ENCODE measurements around the gene TXNDC16.
A peak's percentile ranks its signal among the peaks of the same experiment; 100 is the strongest.

The TXNDC16 gene

DNA sequence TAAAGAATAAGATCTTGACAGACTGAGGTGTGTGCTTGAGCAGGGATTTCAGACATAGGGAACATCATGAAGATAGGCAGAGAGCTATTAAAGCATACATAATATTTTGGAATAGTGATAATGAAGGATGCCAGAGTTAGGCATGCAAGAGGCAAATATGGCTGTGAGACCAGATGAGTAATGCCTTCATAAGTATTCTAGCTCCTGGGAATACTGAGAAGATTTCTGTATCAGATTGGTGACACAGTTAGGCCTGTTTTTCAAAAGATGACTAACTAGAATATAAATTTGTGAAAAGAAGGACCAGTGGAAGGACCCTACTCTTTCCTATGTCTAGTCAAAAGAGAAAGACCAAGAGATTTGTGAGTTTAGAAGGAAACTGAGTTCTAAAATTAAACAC lies 108.8 kb downstream of the TXNDC16 start:
- H3K4me3 Mint-ChIP-seq, result no peak overlapping the region
- H3K9me3 Mint-ChIP-seq, result peaks cover 11% of the 10 kb centered on the region
- no peaks in the 10 kb centered on the region for H3K27me3 Mint-ChIP-seq
- H3K36me3 Mint-ChIP-seq (ENCODE audit: low read depth), result peaks cover 25% of the 10 kb centered on the region
- H3K4me1 Mint-ChIP-seq (ENCODE audit: low read depth), result no peaks in the 10 kb centered on the region
- H3K27ac Mint-ChIP-seq, result no peak overlapping the region

DNA sequence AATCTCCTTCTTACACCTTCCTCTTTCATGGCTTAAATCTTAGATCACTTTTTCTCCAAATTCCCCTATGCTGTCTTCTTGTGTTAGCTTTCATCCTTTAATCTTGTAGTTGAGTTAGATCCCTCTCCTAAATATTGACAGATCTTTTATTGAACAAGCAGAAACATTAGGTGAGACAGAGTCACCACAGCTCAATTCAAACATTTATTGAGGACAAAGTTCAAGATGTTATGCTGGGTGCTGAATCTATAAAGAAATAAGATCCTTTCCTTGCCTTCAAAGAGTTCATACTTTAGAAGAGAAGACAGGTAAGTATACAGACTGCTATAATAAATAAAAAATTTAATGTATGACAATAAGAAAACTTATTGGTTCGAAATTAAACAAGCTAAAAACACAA lies 109.7 kb downstream of the TXNDC16 start:
- Mint-ChIP-seq H3K36me3 (ENCODE audit: low read depth) (peaks cover 16% of the 10 kb centered on the region), H3K4me1 (ENCODE audit: low read depth) (no peaks in the 10 kb centered on the region), H3K27ac (no peak overlapping the region), H3K27me3 (no peaks in the 10 kb centered on the region), H3K4me3 (no peak overlapping the region), H3K9me3 (peaks cover 3% of the 10 kb centered on the region)

DNA sequence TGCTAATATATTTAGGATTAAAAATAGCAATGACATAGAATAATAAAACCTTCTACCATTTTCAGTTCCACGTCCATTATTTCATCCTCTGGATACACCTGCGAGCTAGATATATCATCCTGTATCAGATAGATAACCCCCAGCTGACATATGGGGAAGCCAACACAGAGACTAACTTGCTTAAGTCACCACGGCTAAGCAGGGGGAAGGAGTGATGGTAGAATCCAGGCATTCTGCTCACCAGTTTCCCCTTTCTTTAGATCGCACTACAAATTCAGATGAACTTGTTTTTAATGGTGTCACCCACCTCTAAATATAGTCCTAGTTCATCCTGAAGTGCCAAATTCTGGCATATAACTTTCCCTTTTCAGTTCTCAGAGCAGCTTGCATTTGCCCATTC lies 110.1 kb downstream of the TXNDC16 start:
- no peaks in the 10 kb centered on the region for H3K27me3 Mint-ChIP-seq
- H3K36me3 Mint-ChIP-seq (ENCODE audit: low read depth), result peaks cover 13% of the 10 kb centered on the region
- H3K4me1 Mint-ChIP-seq (ENCODE audit: low read depth), result no peaks in the 10 kb centered on the region
- H3K4me3 Mint-ChIP-seq, result no peak overlapping the region
- H3K27ac Mint-ChIP-seq, result no peak overlapping the region
- H3K9me3 Mint-ChIP-seq, result no peaks in the 10 kb centered on the region

DNA sequence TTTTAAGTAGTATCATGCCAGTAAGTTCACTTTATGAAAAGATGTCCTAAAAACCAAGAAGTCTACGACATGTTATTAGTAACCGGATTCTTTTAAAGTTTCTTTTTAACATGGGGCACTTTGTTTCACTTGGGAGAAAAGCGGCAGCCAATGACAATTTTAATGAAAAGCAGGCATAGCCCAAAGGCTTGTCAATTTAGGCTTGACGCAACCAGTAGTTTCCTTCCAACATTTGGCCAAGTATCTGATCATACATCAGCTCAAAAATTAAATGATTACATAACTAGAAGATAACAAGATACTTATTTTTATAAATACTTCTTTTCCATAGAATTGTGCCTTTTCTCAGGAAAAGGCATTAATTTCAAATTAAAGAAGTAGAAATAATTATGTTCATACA lies 112.8 kb downstream of the TXNDC16 start:
- H3K4me1 Mint-ChIP-seq (ENCODE audit: low read depth), result no peaks in the 10 kb centered on the region

DNA sequence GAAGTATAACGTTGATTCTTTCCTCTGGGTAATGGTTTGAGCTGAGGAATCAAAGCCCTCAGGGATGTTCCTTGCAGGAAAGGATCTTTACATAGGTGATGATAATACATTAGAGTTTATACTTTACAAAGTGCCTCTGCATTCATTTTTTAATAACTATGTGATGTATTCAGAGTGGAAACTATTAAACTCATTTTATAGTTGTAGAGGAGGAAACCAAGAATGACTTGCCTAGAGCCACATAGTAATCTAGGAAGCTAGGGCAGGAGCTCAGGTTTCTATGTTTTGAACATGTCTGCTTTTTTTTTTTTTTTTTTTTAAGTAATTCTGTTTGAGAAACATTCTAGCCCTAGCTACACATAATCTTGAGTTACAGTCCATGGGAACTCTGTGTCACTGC lies 117.3 kb downstream of the TXNDC16 start:
- Mint-ChIP-seq H3K4me3 (no peak overlapping the region), H3K27ac (no peak overlapping the region), H3K9me3 (no peaks in the 10 kb centered on the region), H3K4me1 (ENCODE audit: low read depth) (no peaks in the 10 kb centered on the region), H3K36me3 (ENCODE audit: low read depth) (peaks cover 13% of the 10 kb centered on the region), H3K27me3 (no peaks in the 10 kb centered on the region)

More for the DNA sequence above, 112.8 kb downstream of the TXNDC16 start:
- no peak overlapping the region for H3K4me3 Mint-ChIP-seq
- H3K27me3 Mint-ChIP-seq, result no peaks in the 10 kb centered on the region
- no peak overlapping the region for H3K27ac Mint-ChIP-seq
- H3K9me3 Mint-ChIP-seq, result no peaks in the 10 kb centered on the region
- H3K36me3 Mint-ChIP-seq (ENCODE audit: low read depth), result peaks cover 17% of the 10 kb centered on the region

DNA sequence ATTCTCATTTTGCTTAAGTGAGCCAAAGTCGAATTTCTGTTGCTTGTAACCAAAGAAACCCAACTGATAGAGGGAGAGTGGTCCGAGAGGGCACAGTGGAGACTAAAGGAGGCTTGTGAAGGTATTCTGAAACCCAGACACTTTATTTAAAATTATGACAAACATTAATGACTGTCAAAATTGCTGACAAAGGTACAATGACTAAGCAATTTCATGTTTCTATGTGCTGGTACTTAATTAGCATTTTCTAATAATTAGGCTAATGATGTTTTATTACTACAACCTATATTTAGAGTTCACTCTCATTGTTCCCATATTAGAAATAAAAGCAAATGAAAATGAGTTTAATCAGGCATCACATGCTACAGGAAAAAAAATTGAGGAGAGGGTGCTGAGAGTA lies 121.8 kb downstream of the TXNDC16 start:
- Mint-ChIP-seq H3K27me3 (no peaks in the 10 kb centered on the region), H3K4me1 (ENCODE audit: low read depth) (peaks cover 10% of the 10 kb centered on the region), H3K4me3 (no peak overlapping the region), H3K27ac (no peak overlapping the region), H3K9me3 (no peaks in the 10 kb centered on the region), H3K36me3 (ENCODE audit: low read depth) (peaks cover 9% of the 10 kb centered on the region)

DNA sequence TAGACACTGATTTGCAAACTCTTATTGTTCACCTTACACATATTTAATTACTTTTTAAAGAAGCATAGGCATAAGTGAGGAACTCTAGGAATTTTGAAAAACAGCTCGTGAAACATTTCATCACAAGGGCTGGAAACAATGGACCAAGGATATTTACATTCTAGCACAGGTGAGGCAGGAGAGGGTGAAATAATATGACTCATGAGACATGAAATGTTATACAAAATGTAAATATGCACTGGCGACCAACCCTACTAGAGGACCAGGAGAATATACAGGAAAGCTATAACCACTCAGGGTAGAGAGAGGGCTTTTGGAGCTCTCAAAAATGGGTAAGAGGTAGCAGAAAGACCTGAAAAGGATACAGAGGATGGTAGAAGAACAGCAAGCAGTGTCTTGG lies 122.9 kb downstream of the TXNDC16 start:
- Mint-ChIP-seq H3K27ac (no peak overlapping the region), H3K9me3 (no peaks in the 10 kb centered on the region), H3K4me1 (ENCODE audit: low read depth) (peaks cover 10% of the 10 kb centered on the region), H3K27me3 (no peaks in the 10 kb centered on the region), H3K4me3 (no peak overlapping the region), H3K36me3 (ENCODE audit: low read depth) (peaks cover 9% of the 10 kb centered on the region)

DNA sequence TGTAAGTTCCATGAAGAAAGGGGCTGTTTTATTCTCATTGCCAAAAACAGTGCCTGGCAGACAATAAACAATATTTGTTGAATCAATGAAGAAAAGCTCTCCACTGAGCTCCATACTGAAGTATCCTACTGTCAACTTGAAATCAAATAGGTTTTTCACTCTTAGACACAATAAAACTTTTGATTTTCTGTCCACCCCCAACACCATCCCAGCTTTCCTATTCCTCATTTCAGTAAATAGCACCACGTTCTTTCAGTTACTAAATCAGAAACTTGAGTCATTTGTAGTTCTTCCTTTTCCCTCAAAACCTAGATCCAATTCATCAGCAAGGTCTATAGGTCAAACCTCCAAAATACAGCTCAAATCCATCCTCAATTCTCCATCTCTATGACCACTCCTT lies 124.8 kb downstream of the TXNDC16 start:
- Mint-ChIP-seq H3K36me3 (ENCODE audit: low read depth) (peaks cover 9% of the 10 kb centered on the region), H3K4me1 (ENCODE audit: low read depth) (peaks cover 10% of the 10 kb centered on the region), H3K4me3 (no peak overlapping the region)

DNA sequence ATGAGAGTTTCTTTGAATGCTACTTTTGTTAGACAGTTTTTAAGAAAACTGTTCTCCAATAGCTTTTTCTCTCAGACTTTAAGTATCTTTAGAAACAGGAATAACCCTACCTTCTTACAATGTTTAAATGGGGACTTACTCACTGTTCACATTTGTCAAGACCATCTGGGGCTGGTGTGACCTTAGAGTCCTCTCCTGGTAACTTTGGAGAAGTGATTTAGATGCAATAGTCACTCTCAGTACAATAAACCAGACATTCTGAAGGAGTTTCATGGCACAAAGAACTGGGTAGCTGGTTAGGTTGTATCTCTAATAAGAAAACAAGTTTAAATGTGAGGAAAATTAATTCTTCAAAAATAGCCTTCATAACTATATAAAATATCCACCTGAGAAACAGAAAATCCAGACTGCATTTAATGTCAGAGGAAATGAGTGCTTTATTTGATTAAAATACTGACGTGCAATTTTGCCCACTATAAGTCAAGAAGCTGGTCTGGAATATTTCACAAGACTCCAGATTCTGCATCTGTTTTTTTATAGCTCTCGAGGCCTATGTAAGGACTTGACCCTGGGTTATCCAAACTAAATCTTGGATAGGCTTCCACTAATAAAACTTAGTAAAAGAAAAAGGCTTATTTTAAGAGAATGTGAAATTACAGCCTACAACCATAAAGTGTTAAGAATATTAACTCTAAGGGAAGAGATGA lies 129.5 kb downstream of the TXNDC16 start:
- Mint-ChIP-seq H3K27ac (no peak overlapping the region), H3K4me3 (no peak overlapping the region), H3K27me3 (no peaks in the 10 kb centered on the region), H3K9me3 (no peaks in the 10 kb centered on the region), H3K4me1 (ENCODE audit: low read depth) (peaks cover 10% of the 10 kb centered on the region), H3K36me3 (ENCODE audit: low read depth) (no peaks in the 10 kb centered on the region)

More for the DNA sequence above, 124.8 kb downstream of the TXNDC16 start:
- H3K27ac Mint-ChIP-seq, result no peak overlapping the region
- H3K9me3 Mint-ChIP-seq, result no peaks in the 10 kb centered on the region
- no peaks in the 10 kb centered on the region for H3K27me3 Mint-ChIP-seq

DNA sequence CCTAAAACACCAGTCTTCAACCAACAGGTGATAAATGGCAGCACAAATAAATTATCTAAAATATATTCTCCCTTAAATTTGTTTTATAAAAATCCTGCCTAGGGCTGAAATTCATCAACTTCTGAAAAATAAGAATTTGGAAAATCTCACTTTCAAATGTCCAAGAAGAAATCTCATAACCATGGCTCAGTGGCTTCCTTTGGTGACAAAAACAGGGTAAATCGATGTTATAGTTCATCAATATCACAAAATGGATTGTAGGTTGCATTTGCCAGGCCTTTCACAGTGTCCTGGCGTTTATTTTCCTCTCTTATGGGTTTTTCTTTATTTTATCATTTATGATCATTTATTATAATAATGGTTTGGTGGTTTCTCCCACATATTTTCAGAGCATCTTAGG lies 135.2 kb downstream of the TXNDC16 start:
- H3K27ac Mint-ChIP-seq, result no peak overlapping the region
- H3K27me3 Mint-ChIP-seq, result no peaks in the 10 kb centered on the region
- no peaks in the 10 kb centered on the region for H3K9me3 Mint-ChIP-seq
- H3K4me1 Mint-ChIP-seq (ENCODE audit: low read depth), result peaks cover 51% of the 10 kb centered on the region
- H3K4me3 Mint-ChIP-seq, result peak overlapping the region; percentile 23
- H3K36me3 Mint-ChIP-seq (ENCODE audit: low read depth), result no peaks in the 10 kb centered on the region

DNA sequence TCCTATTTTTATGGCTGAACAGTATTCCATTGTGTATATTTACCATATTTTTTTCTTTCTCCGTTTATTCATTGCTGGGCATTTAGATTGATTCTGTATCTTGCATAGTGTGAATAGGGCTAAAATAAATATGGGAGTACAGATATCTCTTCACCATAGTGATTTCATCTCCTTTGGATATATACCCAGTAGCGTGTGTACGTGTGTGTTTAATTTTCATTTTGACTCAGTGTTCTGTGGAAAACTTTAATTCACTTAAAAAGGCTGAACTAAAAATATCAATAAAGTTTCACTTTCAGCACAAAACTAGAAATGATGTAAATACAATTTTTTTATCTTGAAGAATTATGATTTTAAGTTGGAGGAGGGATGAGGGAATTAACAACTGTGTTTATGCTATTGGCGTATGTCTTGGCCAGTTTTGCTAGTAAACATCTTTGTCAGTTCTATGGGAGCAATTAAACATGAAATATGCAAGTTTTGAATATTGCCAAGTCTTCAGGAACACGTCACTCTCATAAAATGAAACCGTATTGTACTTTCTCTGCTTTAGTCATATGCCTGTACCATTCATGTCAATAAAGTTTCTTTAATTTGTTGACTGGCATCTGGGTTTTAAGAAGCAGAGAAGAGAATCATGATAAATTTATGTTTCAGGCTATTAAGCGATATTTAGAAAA lies 138.4 kb downstream of the TXNDC16 start:
- Mint-ChIP-seq H3K27ac (peak overlapping the region; percentile 96), H3K36me3 (ENCODE audit: low read depth) (no peaks in the 10 kb centered on the region)

DNA sequence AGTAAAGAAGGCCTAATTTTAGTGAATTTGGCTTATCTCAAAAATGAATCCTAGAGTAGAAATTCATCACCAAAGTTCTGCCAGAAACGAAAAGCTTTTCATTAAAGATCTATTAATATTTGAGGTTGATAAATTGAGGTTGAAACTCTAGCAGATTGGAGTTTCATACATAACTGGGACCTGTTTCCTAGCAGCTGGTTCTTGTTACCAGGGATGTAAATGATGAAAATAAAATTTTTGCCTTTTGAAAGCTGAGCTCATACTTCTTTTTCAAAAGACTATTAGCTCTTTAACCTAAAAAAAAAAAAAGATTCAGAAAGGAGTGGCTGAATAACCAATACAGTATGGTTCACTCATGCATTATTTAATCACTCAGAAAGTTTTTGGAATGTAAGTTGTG lies 139.9 kb downstream of the TXNDC16 start:
- Mint-ChIP-seq H3K4me1 (ENCODE audit: low read depth) (peaks cover 47% of the 10 kb centered on the region), H3K27me3 (no peaks in the 10 kb centered on the region), H3K27ac (peak overlapping the region; percentile 96), H3K9me3 (no peaks in the 10 kb centered on the region), H3K36me3 (ENCODE audit: low read depth) (no peaks in the 10 kb centered on the region), H3K4me3 (no peak overlapping the region)

More for the DNA sequence above, 138.4 kb downstream of the TXNDC16 start:
- Mint-ChIP-seq H3K4me3 (peak overlapping the region; percentile 69), H3K27me3 (no peaks in the 10 kb centered on the region), H3K9me3 (no peaks in the 10 kb centered on the region), H3K4me1 (ENCODE audit: low read depth) (peaks cover 53% of the 10 kb centered on the region)

DNA sequence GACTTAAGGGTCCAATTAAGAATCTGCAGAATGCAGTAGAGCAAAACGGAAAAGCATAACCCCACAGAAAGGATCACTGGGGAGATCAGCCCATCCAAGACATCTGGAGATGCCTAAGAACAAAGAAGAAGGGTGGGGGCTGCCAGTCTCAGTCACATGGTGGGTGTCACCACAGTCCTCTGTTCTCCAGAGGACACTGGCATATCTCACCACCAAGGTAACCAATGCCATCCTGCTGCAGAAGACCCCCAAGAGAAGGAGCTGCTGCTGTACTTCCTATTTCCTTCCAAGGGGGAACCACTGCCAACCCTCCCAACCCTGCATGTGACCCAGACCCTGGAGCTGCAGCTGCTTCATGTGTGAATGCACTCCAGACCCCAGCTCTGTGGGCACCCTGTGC lies 147.0 kb downstream of the TXNDC16 start:
- Mint-ChIP-seq H3K27me3 (peaks cover 11% of the 10 kb centered on the region), H3K36me3 (ENCODE audit: low read depth) (no peaks in the 10 kb centered on the region), H3K27ac (no peak overlapping the region), H3K4me3 (no peak overlapping the region), H3K9me3 (no peaks in the 10 kb centered on the region), H3K4me1 (ENCODE audit: low read depth) (peaks cover 45% of the 10 kb centered on the region)

DNA sequence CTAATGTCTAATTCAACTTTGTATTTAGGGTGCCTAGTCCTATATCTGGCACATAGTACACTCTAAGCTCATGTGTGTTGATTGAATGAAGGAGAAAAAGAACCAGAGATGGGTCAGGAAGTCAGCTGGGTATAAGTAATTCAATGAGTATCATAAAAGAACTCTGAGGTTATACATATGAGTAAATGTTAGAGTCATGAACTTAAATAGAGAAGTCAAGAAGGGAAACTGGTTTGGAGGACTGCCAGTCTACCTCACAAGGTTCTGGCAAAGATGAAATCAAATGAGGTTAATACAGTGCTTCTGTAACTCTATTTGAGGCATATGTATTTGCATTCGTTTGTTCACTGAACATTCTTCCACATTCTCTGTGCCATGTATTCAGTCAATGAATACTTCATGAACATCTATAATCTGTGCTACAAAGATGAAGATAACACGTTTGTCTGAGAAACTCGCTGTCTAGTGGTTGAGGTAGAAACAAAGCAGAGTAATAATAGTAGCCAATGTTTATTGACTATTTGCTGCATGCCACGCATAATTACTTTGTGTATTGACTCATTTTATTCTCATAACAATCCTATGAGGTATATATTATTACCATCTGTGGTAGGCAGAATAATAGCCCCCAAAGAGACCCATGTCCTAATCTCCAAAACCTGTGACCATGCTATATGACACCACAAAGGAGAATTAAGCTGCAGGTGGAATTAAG lies 149.3 kb downstream of the TXNDC16 start:
- peak overlapping the region; percentile 54 for H3K27ac Mint-ChIP-seq
- peaks cover 11% of the 10 kb centered on the region for H3K27me3 Mint-ChIP-seq
- no peaks in the 10 kb centered on the region for H3K36me3 Mint-ChIP-seq (ENCODE audit: low read depth)
- H3K4me3 Mint-ChIP-seq, result no peak overlapping the region
- H3K4me1 Mint-ChIP-seq (ENCODE audit: low read depth), result peaks cover 53% of the 10 kb centered on the region
- no peaks in the 10 kb centered on the region for H3K9me3 Mint-ChIP-seq

DNA sequence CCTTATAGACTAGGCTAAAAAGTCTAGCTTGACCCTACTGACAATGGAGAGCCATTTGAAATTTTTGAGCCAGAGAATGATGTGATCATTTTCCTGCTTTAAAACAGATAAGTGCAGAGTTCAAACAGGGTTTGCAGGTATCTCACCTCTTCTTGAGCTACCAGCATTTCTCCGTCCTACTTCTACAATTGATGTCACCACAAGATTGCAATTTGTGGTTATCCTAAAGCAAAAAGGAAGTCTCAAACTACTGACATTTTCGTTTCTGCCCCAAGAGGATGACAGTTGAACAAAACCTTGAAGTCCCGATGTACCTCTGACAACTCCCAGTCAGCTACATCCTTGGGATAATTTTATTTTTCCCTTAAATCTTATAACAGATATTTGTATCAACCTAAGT lies 151.5 kb downstream of the TXNDC16 start:
- no peaks in the 10 kb centered on the region for H3K9me3 Mint-ChIP-seq
- H3K36me3 Mint-ChIP-seq (ENCODE audit: low read depth), result no peaks in the 10 kb centered on the region
- H3K4me3 Mint-ChIP-seq, result peak overlapping the region; percentile 22
- H3K4me1 Mint-ChIP-seq (ENCODE audit: low read depth), result peaks cover 50% of the 10 kb centered on the region
- H3K27me3 Mint-ChIP-seq, result peaks cover 11% of the 10 kb centered on the region
- H3K27ac Mint-ChIP-seq, result no peak overlapping the region
